Skeletal muscle satellite cell (primary cell): ENCODE data around the gene IL1RAPL2. TPM values are rescaled to one million over a fixed set of nuclear protein-coding genes. Genes with fewer than 3 reads are reported as not detected.
"Not testable (repeated sequence)": the region's sequence is repeated elsewhere in the genome, so short reads cannot be mapped to it uniquely, and the experiment has no call there.

Source experiments
- H3K27me3 ChIP-seq: 2 replicates; pipeline ENCODE4 v1.7.0; 2013; ENCODE audit warnings: low read length; ENCODE audit not compliant: control insufficient read depth, insufficient read depth
- H3K36me3 ChIP-seq: 2 replicates; pipeline ENCODE4 v1.7.0; 2013; ENCODE audit warnings: mild to moderate bottlenecking, control low read depth, low read length; ENCODE audit not compliant: insufficient read depth
- H3K4me1 ChIP-seq: 2 replicates; pipeline ENCODE4 v1.7.0; 2013; ENCODE audit warnings: low read length; ENCODE audit not compliant: control insufficient read depth, insufficient read depth
- H3K4me2 ChIP-seq: 2 replicates; pipeline ENCODE4 v1.7.0; 2013; ENCODE audit warnings: mild to moderate bottlenecking, low read length
- H3K4me3 ChIP-seq: 2 replicates; pipeline ENCODE4 v1.7.0; 2013; ENCODE audit warnings: low read length
- H3K9ac ChIP-seq: 2 replicates; pipeline ENCODE4 v1.7.0; 2013; ENCODE audit warnings: mild to moderate bottlenecking, low read depth, low read length, moderate library complexity
- H3K9me3 ChIP-seq: replicated peaks from 2 replicates; pipeline ENCODE4 v1.7.0; 2013; ENCODE audit warnings: mild to moderate bottlenecking, control low read depth, low read length
- total RNA-seq: library from RNA; depleted of rRNA; stranded (reverse); fragments of >200 nt; gene quantifications from 2 replicates; pipeline ENCODE4 v1.2.3, GENCODE V29; 2012; rRNA removed

IL1RAPL2 gene
- total RNA-seq, result under 0.01 TPM in 1 of 2 replicates, not detected in the other

GRCh38 chrX:104565791-104566680, at the start of gene IL1RAPL2:
Gene IL1RAPL2, plus strand, starts transcription at chrX:104566199.
- Histone ChIP-seq H3K4me1 (no peaks in the 10 kb centered on the region), H3K4me3 (no peak within 1 kb of the TSS), H3K36me3 (no peaks in the 10 kb centered on the region), H3K4me2 (no peak within 1 kb of the TSS), H3K9ac (no peak within 1 kb of the TSS), H3K27me3 (peaks cover 58% of the 10 kb centered on the region), H3K9me3 (no peaks in the 10 kb centered on the region)

GRCh38 chrX:104522386-104522785, 43.6 kb upstream of the IL1RAPL2 start:
- Histone ChIP-seq H3K9me3 (no peaks in the 10 kb centered on the region), H3K4me3 (no peak overlapping the region), H3K4me2 (no peak overlapping the region), H3K4me1 (no peaks in the 10 kb centered on the region), H3K27me3 (peaks cover 6% of the 10 kb centered on the region), H3K9ac (no peak overlapping the region), H3K36me3 (no peaks in the 10 kb centered on the region)

- no peak overlapping the region for H3K9ac ChIP-seq
- H3K36me3 ChIP-seq, result no peaks in the 10 kb centered on the region
- H3K4me3 ChIP-seq, result no peak overlapping the region
- H3K4me1 ChIP-seq, result no peaks in the 10 kb centered on the region
- no peak overlapping the region for H3K4me2 ChIP-seq
- H3K27me3 ChIP-seq, result peaks cover 6% of the 10 kb centered on the region
- no peaks in the 10 kb centered on the region for H3K9me3 ChIP-seq
These were observed 42.1 kb upstream of the IL1RAPL2 start for GRCh38 chrX:104523858-104524257.

- no peak overlapping the region for H3K4me3 ChIP-seq
- no peaks in the 10 kb centered on the region for H3K27me3 ChIP-seq
- no peaks in the 10 kb centered on the region for H3K4me1 ChIP-seq
- H3K9ac ChIP-seq, result no peak overlapping the region
- H3K4me2 ChIP-seq, result no peak overlapping the region
- no peaks in the 10 kb centered on the region for H3K9me3 ChIP-seq
- no peaks in the 10 kb centered on the region for H3K36me3 ChIP-seq
These were observed 26.9 kb upstream of the IL1RAPL2 start for GRCh38 chrX:104539081-104539480.

GRCh38 chrX:104542447-104542846, 23.6 kb upstream of the IL1RAPL2 start:
- not testable (repeated sequence) for H3K36me3 ChIP-seq, H3K4me1 ChIP-seq, H3K4me2 ChIP-seq, H3K9me3 ChIP-seq, H3K4me3 ChIP-seq, H3K27me3 ChIP-seq, H3K9ac ChIP-seq

GRCh38 chrX:104564335-104564734, 1.7 kb upstream of the IL1RAPL2 start:
- Histone ChIP-seq H3K27me3 (peaks cover 47% of the 10 kb centered on the region), H3K9me3 (no peaks in the 10 kb centered on the region), H3K4me3 (no peak overlapping the region), H3K4me1 (no peaks in the 10 kb centered on the region), H3K4me2 (no peak overlapping the region), H3K36me3 (no peaks in the 10 kb centered on the region), H3K9ac (no peak overlapping the region)

- Histone ChIP-seq H3K4me3 (no peak overlapping the region), H3K9me3 (no peaks in the 10 kb centered on the region), H3K4me2 (no peak overlapping the region), H3K27me3 (peaks cover 54% of the 10 kb centered on the region), H3K4me1 (no peaks in the 10 kb centered on the region), H3K36me3 (no peaks in the 10 kb centered on the region), H3K9ac (no peak overlapping the region)
These were observed 887 bp upstream of the IL1RAPL2 start for GRCh38 chrX:104564921-104565703.

GRCh38 chrX:104566681-104567501, 892 bp downstream of the IL1RAPL2 start:
- Histone ChIP-seq H3K4me1 (no peaks in the 10 kb centered on the region), H3K4me3 (no peak overlapping the region), H3K9me3 (no peaks in the 10 kb centered on the region), H3K4me2 (no peak overlapping the region), H3K27me3 (peaks cover 58% of the 10 kb centered on the region), H3K9ac (no peak overlapping the region), H3K36me3 (no peaks in the 10 kb centered on the region)

GRCh38 chrX:104567506-104567905, 1.5 kb downstream of the IL1RAPL2 start:
- Histone ChIP-seq H3K4me1 (no peaks in the 10 kb centered on the region), H3K4me2 (no peak overlapping the region), H3K4me3 (no peak overlapping the region), H3K9ac (no peak overlapping the region), H3K9me3 (no peaks in the 10 kb centered on the region), H3K27me3 (peaks cover 58% of the 10 kb centered on the region), H3K36me3 (no peaks in the 10 kb centered on the region)

- Histone ChIP-seq H3K36me3 (no peaks in the 10 kb centered on the region), H3K4me3 (no peak overlapping the region), H3K4me1 (no peaks in the 10 kb centered on the region), H3K27me3 (peaks cover 58% of the 10 kb centered on the region), H3K9ac (no peak overlapping the region), H3K4me2 (no peak overlapping the region), H3K9me3 (no peaks in the 10 kb centered on the region)
These were observed 2.4 kb downstream of the IL1RAPL2 start for GRCh38 chrX:104568304-104568915.
